HG03045 (cell line): Measurements from ENCODE around the gene LANCL3.

ENCODE experiments used
- ATAC-seq: cut with Tn5 transposase; IDR thresholded peaks from one replicate; pipeline ENCODE4 v1.9.1; 2021; ENCODE audit warnings: mild to moderate bottlenecking, moderate library complexity; ENCODE audit not compliant: unreplicated experiment

Gene LANCL3

GRCh38 chrX:37678574-37678973, 107.1 kb downstream of the LANCL3 start:
- no peak for ATAC-seq

DNA sequence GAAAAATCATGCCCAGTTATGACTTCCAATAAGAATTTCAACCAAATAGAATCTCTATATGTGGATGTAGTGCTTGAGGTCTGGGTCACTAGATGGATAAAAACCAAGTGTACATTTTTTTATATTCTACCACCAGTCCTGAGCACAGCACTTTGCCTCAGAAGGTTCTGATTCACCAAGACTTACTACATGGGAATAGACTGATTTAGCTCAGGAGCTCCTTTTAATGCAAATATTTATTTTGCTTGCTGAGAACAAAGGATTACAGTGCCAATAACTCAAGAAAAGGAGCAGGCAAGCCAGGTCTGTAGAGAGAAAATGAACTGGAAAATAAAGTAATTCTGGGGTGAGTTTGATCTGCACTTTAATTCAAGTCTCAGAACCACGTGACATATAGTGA, 107.8 kb downstream of the LANCL3 start:
- no peak for ATAC-seq

DNA sequence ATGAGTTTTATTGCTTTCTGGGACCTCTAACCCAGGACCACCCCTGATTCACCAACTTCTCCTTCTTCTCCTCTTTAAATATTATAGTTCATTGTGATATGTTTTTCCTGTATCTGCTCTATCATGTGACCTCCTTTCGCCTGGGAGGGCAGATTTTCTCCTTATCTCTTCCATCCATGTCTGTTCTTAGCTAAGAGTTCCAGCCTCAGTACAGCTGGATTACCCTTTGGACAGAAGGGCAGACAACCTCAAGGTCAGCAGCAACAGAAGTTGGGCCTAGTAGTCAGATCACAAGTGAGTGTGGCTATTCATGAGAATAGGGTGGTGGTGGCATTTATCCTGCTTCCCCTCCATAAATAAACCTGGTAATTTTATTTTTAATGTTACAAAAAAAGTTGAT, 108.4 kb downstream of the LANCL3 start:
- no peak for ATAC-seq

DNA sequence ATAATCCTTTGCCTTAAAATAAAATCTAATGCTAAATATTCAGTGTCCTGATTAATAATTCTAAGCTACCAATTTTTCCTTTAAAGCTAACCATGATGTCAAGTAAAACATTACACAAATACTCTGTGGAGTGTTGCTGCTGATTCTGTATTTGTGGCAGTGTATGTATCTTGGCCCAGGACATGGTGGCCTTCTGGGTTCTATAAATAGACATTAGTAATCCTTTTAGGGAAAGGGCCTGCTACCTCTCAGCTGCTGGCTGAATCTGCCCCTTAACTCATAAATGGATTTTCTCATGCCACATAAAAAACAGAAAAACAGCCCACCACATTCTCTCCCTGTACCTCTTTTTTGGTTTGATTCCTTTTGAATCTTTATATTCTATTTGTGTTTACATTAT, 113.0 kb downstream of the LANCL3 start:
- no peak for ATAC-seq

- ATAC-seq: no peak
Measured at GRCh38 chrX:37684973-37685372, 113.5 kb downstream of the LANCL3 start.

DNA sequence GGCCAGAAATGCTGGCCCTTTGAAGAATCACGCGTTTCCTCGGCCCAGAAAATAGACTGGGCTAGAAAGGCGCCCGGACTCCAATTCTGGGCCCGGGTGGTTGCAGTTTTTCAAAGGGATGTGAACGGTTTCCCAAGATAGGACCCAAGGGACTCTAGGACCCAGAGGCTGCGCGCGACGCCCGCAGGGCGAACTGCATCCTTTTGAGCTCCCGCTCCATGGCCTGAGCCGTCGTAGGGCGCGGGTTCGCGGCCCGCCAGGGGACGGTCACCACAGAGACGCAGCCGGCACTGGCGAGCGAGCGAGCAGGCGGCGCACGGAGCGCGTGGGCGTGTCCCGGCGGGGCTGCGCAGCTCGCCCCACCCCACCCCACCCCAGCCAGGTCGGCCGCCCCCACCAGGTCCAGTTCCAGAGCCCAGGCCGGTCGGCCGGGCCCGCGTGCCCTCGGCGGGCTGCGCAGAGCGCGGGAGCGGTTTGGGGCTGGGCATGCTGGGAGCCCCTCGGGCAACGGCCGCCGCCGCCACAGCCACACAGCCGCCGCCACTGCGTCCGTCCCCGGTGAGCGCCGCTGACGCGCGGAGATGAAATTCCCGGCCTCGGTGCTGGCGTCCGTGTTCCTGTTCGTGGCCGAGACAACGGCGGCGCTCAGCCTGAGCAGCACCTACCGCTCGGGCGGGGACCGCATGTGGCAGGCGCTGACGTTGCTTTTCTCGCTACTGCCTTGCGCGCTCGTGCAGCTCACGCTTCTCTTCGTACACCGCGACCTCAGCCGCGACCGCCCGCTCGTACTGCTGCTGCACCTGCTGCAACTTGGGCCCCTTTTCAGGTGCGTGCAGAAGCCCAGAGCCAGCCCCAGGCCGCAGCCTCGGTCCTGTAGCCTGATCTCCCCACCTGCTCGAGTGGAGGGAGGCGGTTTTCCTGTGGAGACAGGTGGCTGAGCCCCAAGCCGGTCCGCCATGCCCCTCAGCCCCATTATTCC, 114.2 kb downstream of the LANCL3 start, which contains the start of gene XK:
Gene XK (plus strand): TSS at position 411 of the 979 bp plus-strand sequence. CDS start 171 bp downstream, at position 582.
- ATAC-seq: peak; percentile 65

DNA sequence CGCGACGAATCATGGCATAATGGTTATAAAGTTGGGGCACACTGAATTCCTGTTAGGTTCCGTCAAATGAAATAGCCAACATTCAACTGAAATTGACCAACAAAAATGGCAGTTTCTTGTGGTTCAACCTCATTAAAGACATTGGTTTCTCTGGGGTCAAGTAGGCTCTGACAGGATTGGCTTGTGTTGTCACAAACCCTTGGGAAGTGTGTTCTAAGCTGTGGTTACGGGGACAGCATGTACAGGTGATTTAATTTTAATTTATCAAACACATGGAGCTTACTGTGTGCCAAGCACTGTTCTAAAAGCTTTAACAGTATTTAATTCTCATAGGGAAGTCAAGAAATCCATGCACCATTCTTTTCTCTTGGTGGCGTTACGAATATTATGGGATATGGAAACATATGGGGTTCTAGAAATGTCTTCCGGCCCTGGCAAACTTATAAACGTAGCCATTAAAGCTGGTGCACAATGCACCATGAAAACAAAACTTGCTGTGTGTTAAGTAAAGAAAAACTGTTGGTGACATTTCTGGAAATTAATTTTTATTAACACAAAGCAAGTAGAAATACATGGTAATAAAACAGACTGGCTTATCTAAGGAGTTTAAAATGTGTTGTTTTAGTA, 115.0 kb downstream of the LANCL3 start:
- no peak for ATAC-seq

- ATAC-seq: no peak
Measured at GRCh38 chrX:37686996-37687395, 115.5 kb downstream of the LANCL3 start.

DNA sequence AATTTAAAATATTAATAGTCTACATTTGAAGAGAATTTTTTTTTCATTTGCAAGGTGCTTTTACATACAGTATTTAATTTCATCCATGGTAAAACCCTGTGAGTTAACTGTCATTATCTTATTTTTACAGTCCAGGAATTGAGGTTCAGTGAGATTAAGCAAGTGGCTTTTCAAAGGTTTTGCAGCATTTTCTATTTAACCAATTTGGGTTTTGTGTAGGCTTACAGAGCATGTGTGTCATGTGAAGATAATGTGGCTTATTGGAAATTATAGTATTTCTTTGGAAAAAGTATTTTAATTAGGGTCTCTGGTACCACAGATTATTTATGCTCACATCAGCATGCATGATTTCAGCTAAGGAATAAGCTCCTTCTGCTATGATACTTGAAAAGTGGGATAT, 118.7 kb downstream of the LANCL3 start:
- no peak for ATAC-seq

- ATAC-seq: no peak
Measured at GRCh38 chrX:37692918-37693317, 121.5 kb downstream of the LANCL3 start.

- ATAC-seq: no peak
Measured at GRCh38 chrX:37697169-37697760, 125.8 kb downstream of the LANCL3 start.

- no peak for ATAC-seq
Measured at GRCh38 chrX:37701588-37701987, 130.1 kb downstream of the LANCL3 start.

- ATAC-seq: no peak
Measured at GRCh38 chrX:37711991-37712390, 140.5 kb downstream of the LANCL3 start.

DNA sequence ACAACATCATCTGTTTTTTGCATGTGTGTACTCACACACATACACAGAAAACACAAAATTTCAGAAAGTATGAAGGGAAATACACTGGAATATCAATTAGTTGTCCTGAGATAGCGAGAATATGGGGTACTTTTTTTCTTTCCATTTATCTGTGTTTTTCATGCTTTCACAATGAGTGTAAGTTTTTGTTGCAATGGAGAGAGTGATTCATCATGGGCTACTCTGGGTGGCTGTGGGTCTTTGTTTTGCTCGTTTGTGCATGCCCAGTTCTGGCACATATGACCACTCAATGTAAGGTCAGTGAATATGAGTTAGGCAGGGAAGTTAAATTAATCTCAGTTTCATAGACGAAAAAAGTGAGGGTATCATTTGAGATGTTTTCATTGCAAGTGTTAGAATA, 141.0 kb downstream of the LANCL3 start:
- no peak for ATAC-seq

DNA sequence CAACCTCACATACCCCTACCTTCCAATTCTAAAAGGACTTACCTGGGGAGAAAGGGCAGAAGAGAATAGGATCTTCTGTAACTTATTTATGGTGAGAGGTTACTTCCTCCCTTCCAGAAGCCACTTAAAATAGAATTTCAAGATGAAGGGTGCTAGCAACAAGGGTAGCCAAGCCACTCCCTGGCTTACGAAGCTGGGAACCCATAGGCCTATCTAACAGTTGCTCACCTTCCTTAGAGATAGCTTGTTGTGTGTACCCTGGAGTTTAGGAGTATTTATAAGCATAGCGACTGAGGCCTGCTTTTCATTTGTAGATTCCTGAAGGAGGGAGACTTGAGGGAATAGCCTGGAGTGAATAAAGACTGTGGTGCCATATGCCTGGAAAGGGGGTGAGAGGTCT, 143.0 kb downstream of the LANCL3 start:
- no peak for ATAC-seq

DNA sequence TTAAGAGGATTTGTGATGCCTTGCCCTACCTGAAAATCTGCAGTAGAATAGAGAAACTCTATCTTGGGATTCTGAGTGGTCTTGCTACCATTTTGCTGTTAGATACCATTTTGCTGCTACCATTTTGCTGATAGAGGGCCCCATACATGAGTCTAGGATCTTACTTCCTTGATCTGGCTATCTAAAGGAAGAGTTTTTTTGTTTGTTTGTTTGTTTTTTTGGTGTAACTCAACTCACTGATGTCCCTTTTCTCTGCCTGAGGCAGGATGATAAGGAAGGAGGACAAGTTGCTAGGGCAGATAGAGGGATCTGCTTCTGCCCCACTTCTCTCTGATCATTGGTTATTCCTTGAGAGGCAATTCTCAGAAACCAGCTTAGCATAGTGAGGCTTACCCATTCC, 145.1 kb downstream of the LANCL3 start:
- no peak for ATAC-seq

GRCh38 chrX:37717708-37718107, 146.2 kb downstream of the LANCL3 start:
- ATAC-seq: no peak

DNA sequence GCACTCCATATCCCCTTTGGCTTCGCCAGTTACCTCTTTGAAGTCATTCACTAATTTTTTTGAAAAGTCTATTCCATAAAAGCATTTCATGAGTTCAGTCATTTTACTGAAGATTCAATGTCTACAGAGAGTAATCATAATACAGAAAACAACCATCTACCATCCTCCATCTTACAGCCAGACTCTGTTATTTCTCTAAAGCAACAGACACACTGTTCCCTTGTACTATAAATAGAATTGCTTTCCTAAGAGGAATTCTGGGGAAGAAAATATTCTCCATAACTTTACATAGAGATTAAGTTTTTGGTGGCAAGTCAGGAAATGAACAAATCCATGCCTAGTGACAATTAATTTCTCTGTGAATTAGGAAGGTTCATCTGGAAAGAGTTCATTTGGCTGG, 151.1 kb downstream of the LANCL3 start:
- no peak for ATAC-seq

- ATAC-seq: no peak
Measured at GRCh38 chrX:37726346-37726745, 154.9 kb downstream of the LANCL3 start.
